LoVo (cell line): ENCODE data around the gene PCDHGA5.
"Not testable (repeated sequence)": the region's sequence is repeated elsewhere in the genome, so short reads cannot be mapped to it uniquely, and the experiment has no call there.

Source experiments
- DNase-seq: peaks from one replicate; pipeline ENCODE4 v3.0.0-alpha.2; 2016; ENCODE audit warnings: low spot score

Gene PCDHGA5

DNA sequence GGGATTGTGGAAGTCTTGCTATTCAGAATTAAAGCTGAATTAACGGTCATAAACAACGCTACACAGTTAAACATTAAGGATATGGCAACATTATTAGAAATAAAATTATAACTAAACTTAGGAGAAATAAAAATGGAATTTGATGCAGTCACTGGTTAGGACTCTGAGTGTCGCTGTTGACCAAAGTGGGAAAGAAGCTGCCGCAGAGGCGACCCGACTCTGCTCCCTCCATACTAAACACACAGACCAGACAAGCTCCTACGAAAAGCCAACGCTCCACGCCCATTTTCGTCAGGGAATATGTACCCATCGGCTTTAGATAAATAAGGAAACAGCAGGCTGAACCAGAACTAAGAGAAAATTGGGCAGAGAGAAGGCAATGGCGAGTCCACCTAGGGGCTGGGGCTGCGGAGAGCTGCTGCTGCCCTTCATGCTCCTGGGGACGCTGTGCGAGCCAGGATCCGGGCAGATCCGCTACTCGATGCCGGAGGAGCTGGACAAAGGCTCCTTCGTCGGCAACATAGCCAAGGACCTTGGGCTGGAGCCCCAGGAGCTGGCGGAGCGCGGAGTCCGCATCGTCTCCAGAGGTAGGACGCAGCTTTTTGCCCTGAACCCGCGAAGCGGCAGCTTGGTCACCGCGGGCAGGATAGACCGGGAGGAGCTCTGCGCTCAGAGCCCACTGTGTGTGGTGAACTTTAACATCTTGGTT, at the start of gene PCDHGA5:
PCDHGA5 (plus strand) TSS at position 211 of the 709 bp plus-strand sequence; CDS start at position 380, 169 bp downstream.
- no peak for DNase-seq

DNA sequence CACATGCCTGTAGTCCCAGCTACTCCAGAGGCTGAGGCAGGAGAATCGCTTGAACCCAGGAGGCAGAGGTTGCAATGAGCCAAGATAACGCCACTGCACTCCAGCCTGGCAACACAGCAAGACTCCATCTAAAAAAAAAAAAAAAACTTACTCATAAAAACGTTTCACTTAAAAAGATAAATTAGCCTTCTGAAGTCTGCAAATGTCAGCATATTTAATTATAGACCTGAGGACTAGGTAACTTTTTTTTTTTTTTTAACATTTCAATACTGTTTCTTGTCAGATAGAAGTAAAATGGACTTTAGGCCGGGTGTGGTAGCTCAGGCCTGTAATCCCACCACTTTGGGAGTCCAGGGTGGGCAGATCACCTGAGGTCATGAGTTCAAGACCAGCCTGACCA, 47.0 kb upstream of the PCDHGA5 start:
- not testable (repeated sequence) for DNase-seq

DNA sequence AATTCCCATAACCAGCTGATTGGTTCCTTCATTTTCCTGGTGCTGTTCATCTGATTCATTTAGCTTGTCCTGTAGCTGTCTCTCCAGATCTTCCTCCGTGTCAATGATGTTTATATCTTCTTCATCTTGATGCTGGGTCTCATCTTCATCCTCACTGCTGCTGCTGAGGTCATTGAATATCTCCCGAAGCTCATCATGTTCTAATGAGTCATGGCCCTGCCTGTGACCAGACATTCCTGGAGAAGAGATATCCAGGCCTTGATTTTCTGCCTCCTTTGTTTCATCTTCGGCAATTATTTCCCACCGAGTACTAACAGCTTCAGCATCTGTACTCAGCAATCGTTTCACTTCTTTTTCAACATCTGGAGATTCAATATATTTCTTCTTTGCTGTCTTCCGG, 44.8 kb upstream of the PCDHGA5 start:
- no peak for DNase-seq

DNA sequence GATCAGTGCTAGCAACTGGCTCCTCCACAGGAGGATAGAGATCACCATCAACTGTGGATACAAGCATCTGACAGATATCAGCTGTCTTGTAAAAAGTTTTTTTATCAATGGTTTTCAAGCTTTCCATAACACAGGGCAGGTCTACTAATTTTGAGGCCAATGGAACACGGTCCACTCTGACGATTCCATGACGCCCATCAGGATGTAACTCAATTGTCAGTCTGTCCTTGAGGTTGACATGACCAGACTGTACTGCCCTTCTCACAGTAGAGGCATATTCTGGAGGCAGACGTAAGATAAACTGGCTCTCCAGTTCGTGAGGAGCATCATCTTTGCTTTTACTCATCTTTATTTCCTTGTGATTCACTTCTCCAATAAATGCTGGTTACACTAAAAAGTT, 44.3 kb upstream of the PCDHGA5 start:
- DNase-seq: no peak

DNA sequence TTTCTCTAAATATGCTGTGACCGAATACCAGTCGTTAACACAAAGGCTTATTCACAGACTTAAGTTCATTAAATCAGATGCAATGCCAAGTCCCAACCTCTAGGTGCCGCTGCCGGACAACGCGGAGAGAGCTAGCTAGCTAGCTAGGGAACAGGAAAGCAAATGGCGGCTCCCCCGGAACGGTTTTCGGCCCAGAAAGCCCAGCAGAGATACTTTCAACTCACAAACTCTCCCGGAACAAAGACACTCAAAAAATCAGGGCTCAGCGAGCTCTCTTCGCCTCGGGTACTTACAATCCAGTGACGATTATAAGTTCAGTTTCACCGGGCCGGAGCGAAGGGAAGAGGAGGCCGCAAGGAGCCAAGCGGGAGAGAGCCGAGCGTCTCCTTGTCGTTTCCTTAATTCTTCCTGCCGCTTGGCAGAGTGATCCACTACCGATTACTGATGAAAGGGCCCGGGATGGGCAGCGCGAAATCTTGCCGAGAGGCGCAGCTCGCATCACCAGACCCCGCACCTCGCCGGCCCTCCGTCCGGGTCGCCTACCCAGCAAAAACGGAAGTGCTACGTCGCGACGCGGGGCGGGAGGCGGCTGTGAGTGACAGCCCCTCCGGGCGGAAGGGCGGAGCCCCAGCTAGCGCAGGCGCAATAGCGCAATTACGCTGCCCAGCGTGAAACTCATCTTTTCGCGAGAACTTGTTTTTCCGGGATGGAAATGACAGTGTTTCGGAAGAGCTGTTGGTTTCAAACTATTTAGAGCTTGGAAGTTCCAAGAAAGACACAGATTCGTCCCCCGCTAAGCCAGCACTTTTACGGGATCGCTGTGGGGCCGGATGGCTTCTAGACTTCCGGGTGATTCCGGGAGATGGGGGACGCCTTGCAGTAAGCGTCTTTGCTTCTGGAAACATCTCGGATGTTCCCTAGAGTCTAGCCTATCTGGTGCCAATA, 43.5 kb upstream of the PCDHGA5 start, which contains the start of gene TAF7:
TAF7 (minus strand) TSS at position 560 of the 945 bp plus-strand sequence. CDS start 740 bp downstream, outside the sequence.
- DNase-seq: peak; percentile 96

DNA sequence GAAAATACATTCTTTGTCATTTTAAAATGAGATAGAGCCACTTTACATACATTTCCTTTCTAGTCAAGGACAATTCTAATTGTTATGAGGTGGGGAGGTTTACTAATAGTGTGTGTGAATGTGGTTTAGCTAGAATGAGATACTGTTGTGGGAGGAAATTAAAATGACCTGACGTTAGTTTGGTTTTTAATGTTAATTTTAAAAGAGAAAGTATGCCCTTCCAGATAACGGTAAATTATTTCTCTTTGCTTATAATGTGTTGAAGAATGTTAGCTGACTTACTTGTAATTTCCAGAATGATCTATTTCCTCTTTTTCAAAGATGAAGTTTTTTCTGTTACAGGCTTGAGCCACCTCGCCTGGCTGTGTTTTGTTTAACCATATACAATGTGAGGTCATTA, 41.7 kb upstream of the PCDHGA5 start:
- no peak for DNase-seq

DNA sequence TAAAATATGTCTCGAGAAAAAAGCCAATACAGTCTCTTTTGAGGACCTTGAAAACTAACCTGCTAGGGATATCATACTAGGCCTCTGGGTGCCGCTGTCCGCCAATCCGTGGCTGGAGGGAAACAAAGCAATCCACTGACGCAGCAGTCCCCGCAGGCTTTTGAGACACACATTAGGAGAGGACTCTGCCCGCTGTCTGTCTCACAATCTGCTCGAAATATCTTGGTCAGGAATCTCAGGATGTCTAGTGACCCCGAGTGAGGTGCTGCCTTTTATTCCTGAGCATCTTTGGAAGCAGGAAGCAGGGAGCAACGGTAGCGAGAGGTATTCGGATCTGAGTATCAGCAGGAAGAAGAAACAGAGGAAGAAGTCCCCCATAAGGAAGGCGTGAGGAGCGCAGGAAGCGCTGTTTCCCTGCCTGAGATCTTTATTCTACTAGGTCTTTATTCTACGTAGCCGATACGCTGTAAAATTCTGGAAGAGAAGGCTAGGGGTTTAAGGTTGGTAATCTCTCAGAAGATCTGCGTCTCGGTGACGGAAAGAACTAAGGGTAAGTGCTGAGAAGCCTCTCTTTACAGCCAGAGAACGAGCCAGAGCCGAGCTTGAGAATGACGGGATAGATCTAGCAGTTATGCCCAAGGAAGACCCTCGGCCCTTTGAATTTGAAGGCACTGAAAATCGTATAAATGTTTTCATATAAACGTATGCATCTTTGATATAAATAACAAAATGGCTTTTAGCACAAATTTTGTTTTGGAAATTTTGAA, 37.7 kb upstream of the PCDHGA5 start:
- DNase-seq: no peak

DNA sequence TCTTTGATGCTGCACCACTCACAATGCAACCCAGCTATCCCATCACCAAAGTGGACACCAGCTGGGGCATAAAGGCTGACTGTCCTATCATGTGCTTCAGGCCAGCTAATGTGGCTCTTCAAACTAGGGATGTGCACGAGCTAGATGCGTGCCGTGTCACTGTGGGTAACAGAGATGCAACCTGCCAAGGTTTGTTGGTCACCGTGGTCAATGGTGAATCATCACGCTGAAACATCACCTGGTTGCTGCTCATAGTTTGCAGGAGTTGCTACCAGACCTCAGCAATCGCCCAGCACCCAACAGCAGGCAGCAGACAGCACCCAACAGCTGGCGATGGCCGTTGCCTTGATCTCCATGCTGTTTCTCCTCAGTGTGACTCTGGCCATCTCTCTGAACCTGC, 35.7 kb upstream of the PCDHGA5 start:
- DNase-seq: no peak

DNA sequence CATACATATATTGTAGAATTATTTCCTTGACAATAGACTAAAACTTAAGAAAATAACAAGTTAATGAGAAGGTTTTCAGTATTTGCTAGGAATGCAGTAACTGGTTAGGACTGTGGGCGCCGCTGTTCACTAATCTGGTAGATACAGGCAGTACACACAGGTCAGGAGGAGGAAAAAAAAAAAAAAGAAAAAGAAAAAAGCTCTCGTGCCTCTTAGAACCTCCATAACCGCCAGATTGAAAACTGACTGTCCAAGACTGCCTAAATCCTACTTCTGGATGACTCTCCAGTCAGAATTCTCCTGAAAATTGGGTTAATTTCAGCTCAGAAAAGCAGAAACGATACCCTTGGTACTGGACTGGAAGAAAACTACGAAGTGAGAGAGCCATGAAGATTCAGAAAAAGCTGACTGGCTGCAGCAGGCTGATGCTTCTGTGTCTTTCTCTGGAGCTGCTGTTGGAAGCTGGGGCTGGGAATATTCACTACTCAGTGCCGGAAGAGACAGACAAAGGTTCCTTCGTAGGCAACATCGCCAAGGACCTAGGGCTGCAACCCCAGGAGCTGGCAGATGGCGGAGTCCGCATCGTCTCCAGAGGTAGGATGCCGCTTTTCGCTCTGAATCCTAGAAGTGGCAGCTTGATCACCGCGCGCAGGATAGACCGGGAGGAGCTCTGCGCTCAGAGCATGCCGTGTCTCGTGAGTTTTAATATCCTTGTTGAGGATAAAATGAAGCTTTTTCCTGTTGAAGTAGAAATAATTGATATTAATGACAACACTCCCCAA, 33.5 kb upstream of the PCDHGA5 start, which contains the start of gene PCDHGA1:
PCDHGA1 (plus strand) TSS at position 216 of the 782 bp plus-strand sequence.
- peak; percentile 32 for DNase-seq

DNA sequence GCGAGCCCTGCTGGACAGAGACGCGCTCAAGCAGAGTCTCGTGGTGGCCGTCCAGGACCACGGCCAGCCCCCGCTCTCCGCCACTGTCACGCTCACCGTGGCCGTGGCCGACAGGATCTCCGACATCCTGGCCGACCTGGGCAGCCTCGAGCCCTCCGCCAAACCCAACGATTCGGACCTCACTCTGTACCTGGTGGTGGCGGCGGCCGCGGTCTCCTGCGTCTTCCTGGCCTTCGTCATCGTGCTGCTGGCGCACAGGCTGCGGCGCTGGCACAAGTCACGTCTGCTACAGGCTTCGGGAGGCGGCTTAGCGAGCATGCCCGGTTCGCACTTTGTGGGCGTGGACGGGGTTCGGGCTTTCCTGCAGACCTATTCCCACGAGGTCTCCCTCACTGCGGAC, 31.4 kb upstream of the PCDHGA5 start:
- DNase-seq: not testable (repeated sequence)

DNA sequence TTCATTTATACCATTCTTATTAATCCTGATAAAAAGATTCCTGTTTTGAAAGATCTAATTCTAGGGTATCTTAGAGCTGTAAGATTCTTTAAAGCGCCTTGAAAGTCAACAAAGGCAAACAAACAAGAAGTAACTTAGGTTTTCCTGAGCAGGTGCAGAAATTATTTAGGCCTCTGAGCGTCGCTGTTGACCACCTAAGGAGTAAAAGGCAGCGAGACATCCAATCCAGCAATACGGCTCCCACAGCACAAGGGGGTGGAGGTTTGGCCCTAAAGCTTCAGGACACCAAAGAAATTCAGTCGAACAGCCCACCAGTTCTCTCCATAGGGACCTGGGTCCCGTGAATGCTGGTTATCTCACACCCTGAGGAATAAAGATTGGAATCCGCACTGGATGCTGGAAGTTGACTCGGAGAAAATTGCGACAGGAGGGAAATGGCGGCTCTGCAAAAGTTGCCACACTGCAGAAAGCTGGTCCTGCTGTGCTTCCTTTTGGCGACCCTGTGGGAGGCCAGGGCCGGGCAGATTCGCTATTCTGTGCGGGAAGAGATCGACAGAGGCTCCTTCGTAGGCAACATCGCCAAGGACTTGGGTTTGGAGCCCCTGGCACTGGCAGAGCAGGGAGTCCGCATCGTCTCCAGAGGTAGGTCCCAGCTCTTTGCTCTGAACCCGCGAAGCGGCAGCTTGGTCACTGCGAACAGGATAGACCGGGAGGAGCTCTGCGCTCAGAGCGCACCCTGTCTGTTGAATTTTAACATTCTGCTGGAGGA, 25.2 kb upstream of the PCDHGA5 start, which contains the start of gene PCDHGA2:
PCDHGA2 (plus strand) TSS at position 223 of the 769 bp plus-strand sequence.
- DNase-seq: no peak

DNA sequence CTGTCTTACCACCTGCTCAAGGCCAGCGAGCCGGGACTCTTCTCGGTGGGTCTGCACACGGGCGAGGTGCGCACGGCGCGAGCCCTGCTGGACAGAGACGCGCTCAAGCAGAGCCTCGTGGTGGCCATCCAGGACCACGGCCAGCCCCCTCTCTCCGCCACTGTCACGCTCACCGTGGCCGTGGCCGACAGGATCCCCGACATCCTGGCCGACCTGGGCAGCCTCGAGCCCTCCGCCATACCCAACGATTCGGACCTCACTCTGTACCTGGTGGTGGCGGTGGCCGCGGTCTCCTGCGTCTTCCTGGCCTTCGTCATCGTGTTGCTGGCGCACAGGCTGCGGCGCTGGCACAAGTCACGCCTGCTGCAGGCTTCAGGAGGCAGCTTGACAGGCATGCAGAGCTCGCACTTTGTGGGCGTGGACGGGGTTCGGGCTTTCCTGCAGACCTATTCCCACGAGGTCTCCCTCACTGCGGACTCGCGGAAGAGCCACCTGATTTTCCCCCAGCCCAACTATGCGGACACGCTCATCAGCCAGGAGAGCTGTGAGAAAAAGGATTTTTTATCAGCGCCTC, 23.1 kb upstream of the PCDHGA5 start:
- not testable (repeated sequence) for DNase-seq

DNA sequence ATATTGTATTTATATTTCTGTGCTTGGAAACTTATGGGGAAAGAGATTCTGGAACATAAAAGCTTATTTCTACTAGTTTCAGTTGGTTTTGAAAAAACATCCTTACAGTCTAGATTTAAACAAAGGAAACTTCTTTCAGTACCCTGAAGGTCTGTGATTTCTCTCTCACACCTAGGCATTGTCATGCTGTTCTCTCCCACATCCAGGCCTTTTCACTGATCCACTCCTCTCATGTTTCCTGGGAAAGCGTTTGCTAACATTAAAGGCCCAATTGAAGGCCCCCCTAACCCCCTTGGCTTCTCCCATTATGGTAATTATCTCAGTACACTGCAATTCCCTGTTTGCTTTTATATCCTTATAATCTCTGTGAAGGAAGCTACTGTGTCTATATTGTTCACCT, 21.2 kb upstream of the PCDHGA5 start:
- no peak for DNase-seq

DNA sequence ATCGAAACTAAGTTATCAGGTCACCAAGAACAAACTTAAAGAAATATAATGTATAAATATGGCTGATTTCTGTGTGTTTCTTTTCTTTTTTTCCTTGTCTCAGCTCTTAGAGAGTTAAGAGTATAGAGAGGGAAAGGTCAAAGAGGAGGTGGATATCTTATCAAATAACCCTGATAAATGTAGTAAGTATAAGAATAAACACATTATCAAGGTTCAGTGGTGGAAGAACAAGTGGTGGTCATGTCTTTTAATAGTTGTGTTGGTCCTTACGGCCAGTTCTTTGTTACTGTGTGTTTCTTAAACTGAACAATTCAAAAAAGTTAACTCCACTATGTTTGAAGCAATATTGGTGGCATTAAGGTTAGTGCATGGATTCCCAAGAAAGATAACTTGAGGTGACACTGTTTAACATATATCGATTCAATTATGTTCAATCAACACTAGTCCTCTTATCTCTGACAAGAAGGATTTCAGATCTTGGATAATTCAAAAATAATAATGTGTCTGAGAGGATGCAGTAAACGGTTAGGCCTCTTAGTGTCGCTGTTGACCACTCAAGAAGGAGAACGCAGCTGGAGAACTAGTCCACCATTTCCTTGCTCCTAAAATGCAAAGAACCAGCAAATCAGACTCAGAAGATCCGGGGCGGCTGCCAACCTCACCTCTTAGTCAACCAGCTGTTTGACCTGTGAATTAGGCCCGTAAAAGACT, 20.6 kb upstream of the PCDHGA5 start, which contains the start of gene PCDHGA3:
PCDHGA3 (plus strand) TSS at position 588 of the 711 bp plus-strand sequence. CDS start 205 bp downstream, outside the sequence.
- no peak for DNase-seq

DNA sequence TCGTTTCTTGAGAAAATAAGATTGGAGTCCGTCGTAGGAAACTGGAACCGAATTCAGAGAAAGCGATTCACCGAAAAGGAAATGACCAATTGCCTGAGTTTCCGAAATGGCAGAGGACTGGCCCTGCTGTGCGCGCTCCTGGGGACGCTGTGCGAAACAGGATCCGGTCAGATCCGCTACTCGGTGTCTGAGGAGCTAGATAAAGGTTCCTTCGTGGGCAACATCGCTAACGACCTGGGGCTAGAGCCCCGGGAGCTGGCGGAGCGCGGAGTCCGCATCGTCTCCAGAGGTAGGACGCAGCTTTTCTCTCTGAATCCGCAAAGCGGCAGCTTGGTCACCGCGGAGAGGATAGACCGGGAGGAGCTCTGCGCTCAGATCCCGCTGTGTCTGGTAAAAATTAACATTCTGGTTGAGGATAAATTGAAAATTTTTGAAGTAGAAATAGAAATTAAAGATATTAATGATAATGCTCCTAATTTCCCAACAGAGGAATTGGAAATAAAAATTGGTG, 20.0 kb upstream of the PCDHGA5 start:
- DNase-seq: no peak

DNA sequence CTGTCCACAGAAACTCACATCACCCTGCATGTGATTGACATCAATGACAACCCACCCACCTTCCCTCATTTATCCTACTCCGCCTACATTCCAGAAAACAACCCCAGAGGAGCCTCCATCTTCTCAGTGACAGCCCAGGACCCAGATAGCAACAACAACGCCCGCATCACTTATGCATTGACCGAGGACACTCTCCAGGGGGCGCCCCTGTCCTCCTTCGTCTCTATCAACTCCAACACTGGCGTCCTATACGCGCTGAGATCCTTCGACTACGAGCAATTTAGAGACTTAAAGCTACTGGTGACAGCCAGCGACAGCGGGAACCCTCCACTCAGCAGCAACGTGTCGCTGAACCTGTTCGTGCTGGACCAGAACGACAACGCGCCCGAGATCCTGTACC, 18.6 kb upstream of the PCDHGA5 start:
- no peak for DNase-seq

DNA sequence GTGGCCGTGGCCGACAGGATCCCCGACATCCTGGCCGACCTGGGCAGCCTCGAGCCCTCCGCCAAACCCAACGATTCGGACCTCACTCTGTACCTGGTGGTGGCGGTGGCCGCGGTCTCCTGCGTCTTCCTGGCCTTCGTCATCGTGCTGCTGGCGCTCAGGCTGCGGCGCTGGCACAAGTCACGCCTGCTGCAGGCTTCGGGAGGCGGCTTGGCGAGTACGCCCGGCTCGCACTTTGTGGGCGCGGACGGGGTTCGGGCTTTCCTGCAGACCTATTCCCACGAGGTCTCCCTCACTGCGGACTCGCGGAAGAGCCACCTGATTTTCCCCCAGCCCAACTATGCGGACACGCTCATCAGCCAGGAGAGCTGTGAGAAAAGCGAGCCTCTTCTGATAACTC, 17.9 kb upstream of the PCDHGA5 start:
- DNase-seq: not testable (repeated sequence)

DNA sequence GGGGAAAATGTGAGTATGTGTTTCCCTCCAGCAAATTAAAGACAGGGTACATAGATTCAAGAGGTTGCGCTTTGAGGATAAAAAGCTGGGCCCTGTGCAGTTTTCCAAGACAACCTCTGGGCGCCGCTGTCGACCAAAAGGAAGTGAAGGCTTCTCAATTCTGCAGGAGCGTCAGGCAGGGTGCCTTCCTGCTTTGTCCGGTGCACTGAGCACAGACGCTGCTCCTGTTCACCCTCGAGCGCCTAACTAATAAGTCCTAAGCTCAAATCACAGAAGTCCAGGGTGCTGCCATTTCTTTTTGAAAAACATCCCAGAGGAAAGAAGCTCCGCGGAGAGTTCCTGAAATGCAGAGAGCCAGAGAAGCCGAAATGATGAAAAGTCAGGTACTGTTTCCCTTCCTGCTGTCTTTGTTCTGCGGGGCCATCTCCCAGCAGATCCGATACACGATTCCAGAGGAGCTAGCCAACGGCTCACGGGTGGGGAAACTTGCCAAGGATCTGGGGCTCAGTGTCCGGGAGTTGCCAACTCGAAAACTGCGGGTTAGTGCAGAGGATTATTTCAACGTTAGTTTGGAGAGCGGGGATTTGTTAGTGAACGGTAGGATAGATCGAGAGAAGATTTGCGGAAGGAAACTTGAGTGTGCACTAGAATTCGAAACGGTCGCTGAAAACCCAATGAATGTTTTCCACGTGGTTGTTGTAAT, 13.9 kb upstream of the PCDHGA5 start, which contains the start of gene PCDHGB1:
PCDHGB1 (plus strand) TSS at position 183 of the 703 bp plus-strand sequence; CDS start at position 345, 162 bp downstream.
- DNase-seq: no peak
